DOHH2 (cell line): ENCODE results near the gene SLC12A8.

Experiments
- EZH2phosphoT487 ChIP-seq: fragments of 200-600 bp; sonication (generic); IDR thresholded peaks from 2 replicates; pipeline ENCODE4 v1.6.1; 2017; ENCODE audit warnings: borderline replicate concordance, mild to moderate bottlenecking, antibody characterized with exemption, low read length, moderate library complexity, mixed read lengths
- TF ChIP-seq, protein P1 (sequence below): fragments of 200-600 bp; sonication (generic); IDR thresholded peaks from one replicate; pipeline ENCODE4 v1.5.1; 2014; ENCODE audit warnings: antibody characterized with exemption, mild to moderate bottlenecking, low read depth, low read length; ENCODE audit not compliant: poor library complexity, severe bottlenecking

DNA sequence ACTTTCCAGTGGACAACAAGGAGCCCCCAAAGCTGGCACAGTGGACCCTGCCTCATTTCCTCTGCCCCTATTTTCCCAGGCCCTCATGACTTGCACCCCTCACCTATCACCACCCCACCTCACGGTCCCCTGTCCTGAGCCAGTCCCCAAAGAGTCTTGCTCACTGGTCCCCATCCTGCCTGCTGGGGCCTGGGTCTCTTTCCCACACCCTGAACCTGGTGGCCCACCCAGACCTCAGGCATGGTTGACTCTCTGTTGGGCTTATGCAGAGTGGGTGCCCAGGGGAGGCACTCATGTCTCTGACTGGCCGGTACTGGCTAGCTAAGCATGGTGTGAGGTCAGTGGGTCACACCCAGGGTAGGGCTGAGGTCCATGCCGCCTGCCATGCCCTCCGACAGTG, 73.2 kb downstream of the SLC12A8 start:
- TF ChIP-seq, protein P1, sequence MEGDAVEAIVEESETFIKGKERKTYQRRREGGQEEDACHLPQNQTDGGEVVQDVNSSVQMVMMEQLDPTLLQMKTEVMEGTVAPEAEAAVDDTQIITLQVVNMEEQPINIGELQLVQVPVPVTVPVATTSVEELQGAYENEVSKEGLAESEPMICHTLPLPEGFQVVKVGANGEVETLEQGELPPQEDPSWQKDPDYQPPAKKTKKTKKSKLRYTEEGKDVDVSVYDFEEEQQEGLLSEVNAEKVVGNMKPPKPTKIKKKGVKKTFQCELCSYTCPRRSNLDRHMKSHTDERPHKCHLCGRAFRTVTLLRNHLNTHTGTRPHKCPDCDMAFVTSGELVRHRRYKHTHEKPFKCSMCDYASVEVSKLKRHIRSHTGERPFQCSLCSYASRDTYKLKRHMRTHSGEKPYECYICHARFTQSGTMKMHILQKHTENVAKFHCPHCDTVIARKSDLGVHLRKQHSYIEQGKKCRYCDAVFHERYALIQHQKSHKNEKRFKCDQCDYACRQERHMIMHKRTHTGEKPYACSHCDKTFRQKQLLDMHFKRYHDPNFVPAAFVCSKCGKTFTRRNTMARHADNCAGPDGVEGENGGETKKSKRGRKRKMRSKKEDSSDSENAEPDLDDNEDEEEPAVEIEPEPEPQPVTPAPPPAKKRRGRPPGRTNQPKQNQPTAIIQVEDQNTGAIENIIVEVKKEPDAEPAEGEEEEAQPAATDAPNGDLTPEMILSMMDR = no peak
- TF ChIP-seq EZH2phosphoT487 = no peak
